IMR-90 (cell line): Measurements from ENCODE around the gene GNA14. TPM values are rescaled to one million over a fixed set of nuclear protein-coding genes. Genes with fewer than 3 reads are reported as not detected.
A peak's percentile ranks its signal among the peaks of the same experiment; 100 is the strongest.

ENCODE experiments used
- ATAC-seq: fragments of 200-7000 bp; cut with Tn5 transposase; 2 replicates; pipeline ENCODE4 v1.9.1; 2020; ENCODE audit warnings: low read depth, mild to moderate bottlenecking, moderate library complexity
- BruUV-seq: library from RNA; stranded (reverse); fragments of 400-500 nt; replicated peaks from 2 replicates; lab custom pipeline; 2021; lab: Mats Ljungman, UMichigan
- CTCF ChIA-PET: fragments of 300-600 bp; formaldehyde crosslinking; extraction: SDS; loops from one replicate; lab custom pipeline; 2021; ENCODE audit warnings: antibody characterized with exemption; lab: Yijun Ruan, JAX
- POLR2A ChIA-PET: fragments of 300-600 bp; sonication (Branson Sonifier 250); formaldehyde crosslinking; loops from one replicate; lab custom pipeline; 2022; ENCODE audit warnings: antibody characterized with exemption; ENCODE audit not compliant: unreplicated experiment; lab: Charles Lee
- DNase-seq: peaks from one replicate; pipeline ENCODE4 v3.0.0; 2013
- H2AFZ ChIP-seq: replicated peaks from 2 replicates; pipeline ENCODE3; 2013; ENCODE audit warnings: low read length, mild to moderate bottlenecking; ENCODE audit not compliant: poor library complexity
- H2AK5ac ChIP-seq: 2 replicates; pipeline ENCODE4 v1.6.1; 2013; ENCODE audit warnings: low read depth, low read length, inconsistent platforms
- H2AK9ac ChIP-seq: replicated peaks from 2 replicates; pipeline ENCODE3; 2013; ENCODE audit warnings: mild to moderate bottlenecking, low read depth, low read length, moderate library complexity; ENCODE audit not compliant: poor library complexity
- H2BK120ac ChIP-seq: 2 replicates; pipeline ENCODE4 v1.6.1; 2013; ENCODE audit warnings: low read depth, low read length, inconsistent platforms
- H2BK15ac ChIP-seq: 3 replicates; pipeline ENCODE4 v1.6.1; 2013; ENCODE audit warnings: low read depth, low read length, inconsistent platforms
- H2BK20ac ChIP-seq: 2 replicates; pipeline ENCODE4 v1.6.1; 2013; ENCODE audit warnings: low read depth, mild to moderate bottlenecking, inconsistent platforms, low read length, moderate library complexity
- H2BK5ac ChIP-seq: 2 replicates; pipeline ENCODE4 v1.6.1; 2013; ENCODE audit warnings: mild to moderate bottlenecking, low read depth, low read length, inconsistent platforms; ENCODE audit not compliant: poor library complexity, severe bottlenecking
- H3K14ac ChIP-seq: replicated peaks from 2 replicates; pipeline ENCODE4 v1.6.1; 2013; ENCODE audit warnings: low read depth, low read length, inconsistent platforms
- H3K18ac ChIP-seq: 2 replicates; pipeline ENCODE4 v1.6.1; 2013; ENCODE audit warnings: low read depth, low read length, control low read depth
- H3K23ac ChIP-seq: 2 replicates; pipeline ENCODE4 v1.6.1; 2013; ENCODE audit warnings: low read depth, low read length, inconsistent platforms
- H3K27ac ChIP-seq: 2 replicates; pipeline ENCODE4 v1.5.1; 2013; ENCODE audit warnings: mild to moderate bottlenecking, control low read depth, low read length; ENCODE audit not compliant: insufficient read depth
- H3K27me3 ChIP-seq: 2 replicates; pipeline ENCODE4 v1.6.1; 2013; ENCODE audit warnings: low read length; ENCODE audit not compliant: control insufficient read depth, insufficient read depth
- H3K36me3 ChIP-seq: 2 replicates; pipeline ENCODE4 v1.6.1; 2013; ENCODE audit warnings: low read length, mixed read lengths; ENCODE audit not compliant: control insufficient read depth, insufficient read depth
- H3K4ac ChIP-seq: 2 replicates; pipeline ENCODE4 v1.6.1; 2013; ENCODE audit warnings: low read depth, low read length, inconsistent platforms
- H3K4me1 ChIP-seq: 2 replicates; pipeline ENCODE4 v1.6.1; 2013; ENCODE audit warnings: low read length, mixed read lengths; ENCODE audit not compliant: control insufficient read depth, insufficient read depth
- H3K4me2 ChIP-seq: 2 replicates; pipeline ENCODE4 v1.6.1; 2013; ENCODE audit warnings: low read depth, mild to moderate bottlenecking, control low read depth, low read length, moderate library complexity
- H3K4me3 ChIP-seq: 2 replicates; pipeline ENCODE4 v1.5.1; 2013; ENCODE audit warnings: low read depth, mild to moderate bottlenecking, control low read depth, low read length, moderate library complexity; ENCODE audit not compliant: insufficient read depth
- H3K56ac ChIP-seq: 2 replicates; pipeline ENCODE4 v1.6.1; 2013; ENCODE audit warnings: low read length, inconsistent platforms; ENCODE audit not compliant: insufficient read depth; ENCODE audit errors: extremely low read depth
- H3K79me1 ChIP-seq, 2 experiments: 2 replicates each; pipeline ENCODE4 v1.6.1; 2013; ENCODE audit warnings: low read length in 2 of 2, inconsistent platforms in 1 of 2, low read depth in 1 of 2
- H3K9ac ChIP-seq: 2 replicates; pipeline ENCODE4 v1.6.1; 2013; ENCODE audit warnings: low read depth, low read length, control low read depth
- H3K9me1 ChIP-seq: 2 replicates; pipeline ENCODE4 v1.6.1; 2013; ENCODE audit warnings: low read length, inconsistent platforms; ENCODE audit not compliant: insufficient read depth
- H3K9me3 ChIP-seq: 2 replicates; pipeline ENCODE4 v1.6.1; 2013; ENCODE audit warnings: low read length; ENCODE audit not compliant: control insufficient read depth, insufficient read depth
- H4K20me1 ChIP-seq: 2 replicates; pipeline ENCODE4 v1.6.1; 2013; ENCODE audit warnings: low read length, inconsistent platforms; ENCODE audit not compliant: insufficient read depth
- H4K5ac ChIP-seq: 2 replicates; pipeline ENCODE4 v1.6.1; 2013; ENCODE audit warnings: mild to moderate bottlenecking, low read depth, low read length, control low read depth
- H4K8ac ChIP-seq, 2 experiments: 2 replicates each; pipeline ENCODE4 v1.6.1; 2013; ENCODE audit warnings: low read depth in 2 of 2, low read length in 2 of 2, control low read depth in 1 of 2, inconsistent platforms in 1 of 2
- H4K91ac ChIP-seq: 2 replicates; pipeline ENCODE4 v1.6.1; 2013; ENCODE audit warnings: low read depth, low read length, inconsistent platforms; ENCODE audit not compliant: insufficient read depth
- CEBPB ChIP-seq: IDR thresholded peaks from 2 replicates; pipeline ENCODE4 v1.6.1; 2012; ENCODE audit warnings: low read depth, low read length, improper control_type of control experiment
- CHD1 ChIP-seq: IDR thresholded peaks from 2 replicates; pipeline ENCODE4 v1.6.1; 2012; ENCODE audit warnings: low read depth, low read length, improper control_type of control experiment
- CTCF ChIP-seq: conservative IDR thresholded peaks from 2 replicates; pipeline ENCODE4 v1.5.1; 2012; ENCODE audit warnings: mild to moderate bottlenecking, low read depth, low read length, improper control_type of control experiment
- MAZ ChIP-seq: IDR thresholded peaks from 2 replicates; pipeline ENCODE4 v1.6.1; 2012; ENCODE audit warnings: low read depth, mild to moderate bottlenecking, low read length, improper control_type of control experiment, moderate library complexity, borderline replicate concordance
- MXI1 ChIP-seq: IDR thresholded peaks from 2 replicates; pipeline ENCODE4 v1.6.1; 2012; ENCODE audit warnings: low read depth, mild to moderate bottlenecking, low read length, moderate library complexity, borderline replicate concordance
- NFE2L2 ChIP-seq: fragments of 150-350 bp; IDR thresholded peaks from 2 replicates; pipeline ENCODE4 v1.6.1; 2016; ENCODE audit warnings: low read depth, mild to moderate bottlenecking, low read length
- RAD21 ChIP-seq: IDR thresholded peaks from 2 replicates; pipeline ENCODE4 v1.6.1; 2012; ENCODE audit warnings: low read length, improper control_type of control experiment
- USF2 ChIP-seq: fragments of 150-350 bp; IDR thresholded peaks from 2 replicates; pipeline ENCODE4 v1.6.1; 2017; ENCODE audit warnings: mild to moderate bottlenecking, antibody characterized with exemption, low read length, low read depth
- WGBS, 2 experiments: methylation state at CpG; one replicate each; pipeline versions ENCODE4 v1.1.5 to v1.1.7; 2013; ENCODE audit warnings: missing lambda C conversion rate in 2 of 2; ENCODE audit not compliant: insufficient read length in 1 of 2; ENCODE audit errors: extremely low coverage in 2 of 2; 5-methylcytosine and 5-hydroxymethylcytosine counted together
- dilution Hi-C: fragments of 300-500 bp; cut with HindIII; formaldehyde crosslinking; loops from one replicate; pipeline ENCODE4 v1.14.3; 2018; ENCODE audit warnings: low sequenced_read_pairs; ENCODE audit not compliant: unreplicated experiment
- in situ Hi-C: fragments of 300-500 bp; cut with MboI; formaldehyde crosslinking; loops from 3 replicates; pipeline ENCODE4 v1.14.3; 2019; ENCODE audit warnings: low sequenced_read_pairs, inconsistent platforms, mixed read lengths
- intact Hi-C: fragments of 100-400 bp; cut with micrococcal nuclease; formaldehyde crosslinking; loops from 2 replicates; pipeline ENCODE4 v1.10.0; 2022
- microRNA-seq, 2 experiments: library from miRNA; stranded (forward) in 1 of 2; unstranded in 1 of 2; fragments of 10-50 nt in 1 of 2; fragments of <30 nt in 1 of 2; gene quantifications in 1 of 2; microRNA quantifications in 1 of 2; one replicate each; pipeline versions ENCODE3 to v1.1.0; 2013 to 2020; ENCODE audit not compliant: insufficient read depth in 1 of 2, insufficient read length in 1 of 2, unreplicated experiment in 1 of 2
- polyA plus RNA-seq, 3 experiments: library from polyadenylated mRNA; depleted of rRNA; stranded (reverse); fragments of >200 nt; gene quantifications; 2 replicates each; pipeline ENCODE4 v1.2.3, GENCODE V29; 2012; ENCODE audit warnings: low replicate concordance in 1 of 3
- small RNA-seq, 5 experiments: library from RNA; depleted of rRNA; stranded (forward); fragments of <200 nt; gene quantifications; one replicate each; pipeline ENCODE3, GENCODE V24; 2012
- total RNA-seq: library from RNA; depleted of rRNA; stranded (reverse); fragments of >200 nt; gene quantifications from 2 replicates; pipeline ENCODE4 v1.2.3, GENCODE V29; 2012

GNA14 gene
- total and polyA plus RNA-seq, 2 of the 4 experiments (the other 2 are of a cell fraction): under 0.01 to 0.03 TPM

GRCh38 chr9:77374266-77374665, 273.9 kb downstream of the GNA14 start:
- ATAC-seq (peak; percentile 76), DNase-seq (peak; percentile 60)
- in situ Hi-C loops (no loop called here), dilution Hi-C loops (no loop called here), intact Hi-C loops (no loop called here)
- Histone ChIP-seq H3K36me3 (peaks cover 11% of the 10 kb centered on the region), H4K20me1 (no peaks in the 10 kb centered on the region), H4K91ac (no peak overlapping the region), H3K9ac (no peak overlapping the region), H4K8ac (no peak overlapping the region), H3K4ac (no peak overlapping the region), H3K14ac (no peak overlapping the region), H2BK20ac (no peak overlapping the region), H3K4me3 (no peak overlapping the region), H3K56ac (no peak overlapping the region), H3K9me3 (no peaks in the 10 kb centered on the region), H3K27ac (no peak overlapping the region), H3K23ac (no peak overlapping the region), H2BK5ac (no peak overlapping the region), H2AK5ac (no peak overlapping the region), H3K79me1 (no peaks in the 10 kb centered on the region), H4K5ac (no peak overlapping the region), H2AFZ (no peak overlapping the region), H3K27me3 (no peaks in the 10 kb centered on the region), H3K4me1 (no peaks in the 10 kb centered on the region), H2AK9ac (no peak overlapping the region), H3K9me1 (peaks cover 4% of the 10 kb centered on the region; the same call in 1 of the 2 replicates), H2BK120ac (no peak overlapping the region), H2BK15ac (no peak overlapping the region), H3K4me2 (no peak overlapping the region), H3K18ac (no peak overlapping the region)
- TF ChIP-seq CEBPB (no peak), USF2 (no peak), CTCF (no peak), NFE2L2 (no peak), MXI1 (no peak), RAD21 (no peak), CHD1 (no peak), MAZ (no peak)
- ChIA-PET CTCF (no interaction called here), POLR2A (no interaction called here)
- no TSS peak for BruUV-seq
- WGBS, 2 experiments: no CpG with 5 or more reads among the region's 3 CpGs

Small RNA genes within 50 kb of the gene (microRNA-seq; reads per million reads assigned to microRNA genes)
- gene RNU6-1303P (ENCODE audit: insufficient read depth, insufficient read length): not detected

Small RNA genes within 50 kb of the gene (small RNA-seq; reads per million reads assigned to genes)
- 0 reads per million in 5 experiments for gene RNU6-1303P
